Ishikawa (cell line): ENCODE data around the gene TFF1.
A peak's percentile ranks its signal among the peaks of the same experiment; 100 is the strongest.

ENCODE experiments used
- CEBPB ChIP-seq: IDR thresholded peaks from 2 replicates; pipeline ENCODE4 v1.6.1; 2012
- EP300 ChIP-seq: IDR thresholded peaks from 2 replicates; pipeline ENCODE4 v1.6.1; 2012; ENCODE audit warnings: borderline replicate concordance
- FOXM1 ChIP-seq: IDR thresholded peaks from 2 replicates; pipeline ENCODE4 v1.6.1; 2012; ENCODE audit warnings: low read depth, borderline replicate concordance
- NFIC ChIP-seq: IDR thresholded peaks from 2 replicates; pipeline ENCODE4 v1.6.1; 2012
- RAD21 ChIP-seq: IDR thresholded peaks from 2 replicates; pipeline ENCODE4 v1.6.1; 2012; ENCODE audit warnings: low read depth
- TAF1 ChIP-seq: IDR thresholded peaks from 2 replicates; pipeline ENCODE4 v1.6.1; 2012; ENCODE audit warnings: low read depth, mild to moderate bottlenecking
- TEAD4 ChIP-seq: IDR thresholded peaks from 2 replicates; pipeline ENCODE4 v1.6.1; 2012
- YY1 ChIP-seq: IDR thresholded peaks from 2 replicates; pipeline ENCODE4 v1.6.1; 2012; ENCODE audit warnings: low read depth
- TF ChIP-seq, protein P1 (sequence below): IDR thresholded peaks from 2 replicates; pipeline ENCODE4 v1.6.1; 2012
- TF ChIP-seq, protein P2 (sequence below): IDR thresholded peaks from 2 replicates; pipeline ENCODE4 v1.6.1; 2012
- TF ChIP-seq, protein P3 (sequence below): IDR thresholded peaks from 2 replicates; pipeline ENCODE4 v1.6.1; 2012; ENCODE audit warnings: low read depth, mild to moderate bottlenecking

- TF ChIP-seq TAF1 (no peak), RAD21 (no peak), EP300 (no peak), YY1 (no peak), FOXM1 (no peak), NFIC (no peak), TEAD4 (no peak), CEBPB (no peak)
- TF ChIP-seq, protein P1, sequence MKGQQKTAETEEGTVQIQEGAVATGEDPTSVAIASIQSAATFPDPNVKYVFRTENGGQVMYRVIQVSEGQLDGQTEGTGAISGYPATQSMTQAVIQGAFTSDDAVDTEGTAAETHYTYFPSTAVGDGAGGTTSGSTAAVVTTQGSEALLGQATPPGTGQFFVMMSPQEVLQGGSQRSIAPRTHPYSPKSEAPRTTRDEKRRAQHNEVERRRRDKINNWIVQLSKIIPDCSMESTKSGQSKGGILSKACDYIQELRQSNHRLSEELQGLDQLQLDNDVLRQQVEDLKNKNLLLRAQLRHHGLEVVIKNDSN = peak; percentile 40; the same call in 1 of the 2 replicates
- TF ChIP-seq, protein P2, sequence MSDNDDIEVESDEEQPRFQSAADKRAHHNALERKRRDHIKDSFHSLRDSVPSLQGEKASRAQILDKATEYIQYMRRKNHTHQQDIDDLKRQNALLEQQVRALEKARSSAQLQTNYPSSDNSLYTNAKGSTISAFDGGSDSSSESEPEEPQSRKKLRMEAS = no peak
- TF ChIP-seq, protein P3, sequence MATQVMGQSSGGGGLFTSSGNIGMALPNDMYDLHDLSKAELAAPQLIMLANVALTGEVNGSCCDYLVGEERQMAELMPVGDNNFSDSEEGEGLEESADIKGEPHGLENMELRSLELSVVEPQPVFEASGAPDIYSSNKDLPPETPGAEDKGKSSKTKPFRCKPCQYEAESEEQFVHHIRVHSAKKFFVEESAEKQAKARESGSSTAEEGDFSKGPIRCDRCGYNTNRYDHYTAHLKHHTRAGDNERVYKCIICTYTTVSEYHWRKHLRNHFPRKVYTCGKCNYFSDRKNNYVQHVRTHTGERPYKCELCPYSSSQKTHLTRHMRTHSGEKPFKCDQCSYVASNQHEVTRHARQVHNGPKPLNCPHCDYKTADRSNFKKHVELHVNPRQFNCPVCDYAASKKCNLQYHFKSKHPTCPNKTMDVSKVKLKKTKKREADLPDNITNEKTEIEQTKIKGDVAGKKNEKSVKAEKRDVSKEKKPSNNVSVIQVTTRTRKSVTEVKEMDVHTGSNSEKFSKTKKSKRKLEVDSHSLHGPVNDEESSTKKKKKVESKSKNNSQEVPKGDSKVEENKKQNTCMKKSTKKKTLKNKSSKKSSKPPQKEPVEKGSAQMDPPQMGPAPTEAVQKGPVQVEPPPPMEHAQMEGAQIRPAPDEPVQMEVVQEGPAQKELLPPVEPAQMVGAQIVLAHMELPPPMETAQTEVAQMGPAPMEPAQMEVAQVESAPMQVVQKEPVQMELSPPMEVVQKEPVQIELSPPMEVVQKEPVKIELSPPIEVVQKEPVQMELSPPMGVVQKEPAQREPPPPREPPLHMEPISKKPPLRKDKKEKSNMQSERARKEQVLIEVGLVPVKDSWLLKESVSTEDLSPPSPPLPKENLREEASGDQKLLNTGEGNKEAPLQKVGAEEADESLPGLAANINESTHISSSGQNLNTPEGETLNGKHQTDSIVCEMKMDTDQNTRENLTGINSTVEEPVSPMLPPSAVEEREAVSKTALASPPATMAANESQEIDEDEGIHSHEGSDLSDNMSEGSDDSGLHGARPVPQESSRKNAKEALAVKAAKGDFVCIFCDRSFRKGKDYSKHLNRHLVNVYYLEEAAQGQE = no peak
Observed at GRCh38 chr21:42384989-42385388, 18.7 kb upstream of the TFF1 start.
